Measurements from ENCODE around the gene CHKA. TPM values are rescaled to one million over a fixed set of nuclear protein-coding genes. Genes with fewer than 3 reads are reported as not detected.

The CHKA gene
- total RNA-seq, 2 donors from 2014 or later, result 56.1 to 75.9 TPM

GRCh38 chr11:68043029-68043348 lies 78.2 kb downstream of the CHKA start:
- DNase-seq, result no peak
- Mint-ChIP-seq H3K36me3 (ENCODE audit: low read depth) (peaks cover 2% of the 10 kb centered on the region), H3K27me3 (ENCODE audit: insufficient read depth) (no peaks in the 10 kb centered on the region), H3K4me3 (no peak overlapping the region), H3K9me3 (no peaks in the 10 kb centered on the region), H3K27ac (no peak overlapping the region), H3K4me1 (peaks cover 3% of the 10 kb centered on the region)
- no peak overlapping the region for H3K4me3 ChIP-seq (ENCODE audit: low read length)
- no peak for TF ChIP-seq CTCF (conservative IDR thresholded peaks at IDR 0.05)
- no peak overlapping the region for H3K9ac ChIP-seq (ENCODE audit: extremely low read depth, low read length, poor library complexity, severe bottlenecking)
- H3K9me3 ChIP-seq (ENCODE audit: control insufficient read depth, low read length), result no peaks in the 10 kb centered on the region
- no peak overlapping the region for H3K27ac ChIP-seq (ENCODE audit: low read depth, low read length)
- 91 to 96% methylated on average over 4 to 8 of the region's 8 CpGs for WGBS, 2 experiments (ENCODE audit: insufficient coverage in 1 of 2, insufficient read length in 1 of 2)
- H3K4me1 ChIP-seq (ENCODE audit: control insufficient read depth, insufficient read depth, low read length), result peaks cover 9% of the 10 kb centered on the region
- no peaks in the 10 kb centered on the region for H3K36me3 ChIP-seq (ENCODE audit: control insufficient read depth, insufficient read depth, low read length)
- H3K27me3 ChIP-seq (ENCODE audit: control insufficient read depth, insufficient read depth, low read length, poor library complexity, severe bottlenecking), result no peaks in the 10 kb centered on the region

- no peak overlapping the region for H3K9ac ChIP-seq (ENCODE audit: extremely low read depth, low read length, poor library complexity, severe bottlenecking)
- H3K9me3 Mint-ChIP-seq, result no peaks in the 10 kb centered on the region
- H3K27me3 ChIP-seq (ENCODE audit: control insufficient read depth, insufficient read depth, low read length, poor library complexity, severe bottlenecking), result no peaks in the 10 kb centered on the region
- H3K27ac Mint-ChIP-seq, result no peak overlapping the region
- peaks cover 3% of the 10 kb centered on the region for H3K4me1 Mint-ChIP-seq
- no peak overlapping the region for H3K27ac ChIP-seq (ENCODE audit: low read depth, low read length)
- TF ChIP-seq CTCF (conservative IDR thresholded peaks at IDR 0.05), result no peak
- H3K4me3 ChIP-seq (ENCODE audit: low read length), result no peak overlapping the region
- H3K4me1 ChIP-seq (ENCODE audit: control insufficient read depth, insufficient read depth, low read length), result peaks cover 9% of the 10 kb centered on the region
- H3K9me3 ChIP-seq (ENCODE audit: control insufficient read depth, low read length), result no peaks in the 10 kb centered on the region
- peaks cover 2% of the 10 kb centered on the region for H3K36me3 Mint-ChIP-seq (ENCODE audit: low read depth)
- DNase-seq, result no peak
- H3K36me3 ChIP-seq (ENCODE audit: control insufficient read depth, insufficient read depth, low read length), result no peaks in the 10 kb centered on the region
- H3K4me3 Mint-ChIP-seq, result no peak overlapping the region
- H3K27me3 Mint-ChIP-seq (ENCODE audit: insufficient read depth), result no peaks in the 10 kb centered on the region
- WGBS, 2 experiments (ENCODE audit: insufficient coverage in 1 of 2, insufficient read length in 1 of 2), result 96 to 100% methylated on average over 15 to 27 of the region's 27 CpGs
Observed at GRCh38 chr11:68042219-68043028, 78.8 kb downstream of the CHKA start.

GRCh38 chr11:68041617-68042218 lies 79.5 kb downstream of the CHKA start:
- Histone ChIP-seq H3K27me3 (ENCODE audit: control insufficient read depth, insufficient read depth, low read length, poor library complexity, severe bottlenecking) (no peaks in the 10 kb centered on the region), H3K9me3 (ENCODE audit: control insufficient read depth, low read length) (no peaks in the 10 kb centered on the region), H3K27ac (ENCODE audit: low read depth, low read length) (no peak overlapping the region), H3K4me3 (ENCODE audit: low read length) (no peak overlapping the region), H3K4me1 (ENCODE audit: control insufficient read depth, insufficient read depth, low read length) (peaks cover 9% of the 10 kb centered on the region), H3K36me3 (ENCODE audit: control insufficient read depth, insufficient read depth, low read length) (no peaks in the 10 kb centered on the region), H3K9ac (ENCODE audit: extremely low read depth, low read length, poor library complexity, severe bottlenecking) (no peak overlapping the region)
- Mint-ChIP-seq H3K4me3 (no peak overlapping the region), H3K9me3 (no peaks in the 10 kb centered on the region), H3K4me1 (peaks cover 3% of the 10 kb centered on the region), H3K27ac (peak overlapping the region; percentile 37), H3K27me3 (ENCODE audit: insufficient read depth) (no peaks in the 10 kb centered on the region), H3K36me3 (ENCODE audit: low read depth) (peaks cover 2% of the 10 kb centered on the region)
- DNase-seq, result no peak
- no peak for TF ChIP-seq CTCF (conservative IDR thresholded peaks at IDR 0.05)
- 92 to 96% methylated on average over 8 to 12 of the region's 12 CpGs for WGBS, 2 experiments (ENCODE audit: insufficient coverage in 1 of 2, insufficient read length in 1 of 2)
